A549 (cell line): ENCODE results near the gene FMNL3.

Source experiments
- CBX2 ChIP-seq: fragments of 200-600 bp; sonication (generic); IDR thresholded peaks from 2 replicates; pipeline ENCODE4 v1.6.1; 2016; ENCODE audit warnings: low read depth, mild to moderate bottlenecking, borderline replicate concordance
- CHD2 ChIP-seq: fragments of 150-350 bp; IDR thresholded peaks from 2 replicates; pipeline ENCODE4 v1.6.1; 2014; ENCODE audit warnings: low read length; ENCODE audit not compliant: partially characterized antibody
- EP300 ChIP-seq, 2 experiments: fragments of >200 bp; sonication (Bioruptor Twin); formaldehyde crosslinking; IDR thresholded peaks; 2 replicates in 1 of 2; 3 replicates in 1 of 2; pipeline ENCODE4 v1.6.1; 2016 to 2017
- HDAC2 ChIP-seq: fragments of 200-600 bp; sonication (generic); IDR thresholded peaks from 2 replicates; pipeline ENCODE4 v1.6.1; 2016
- KDM1A ChIP-seq: fragments of 200-600 bp; sonication (generic); IDR thresholded peaks from 2 replicates; pipeline ENCODE4 v1.6.1; 2016; ENCODE audit warnings: low read depth, mild to moderate bottlenecking
- MAFK ChIP-seq: fragments of 450-650 bp; IDR thresholded peaks from 2 replicates; pipeline ENCODE4 v1.6.1; 2014; ENCODE audit not compliant: partially characterized antibody
- POLR2A ChIP-seq: IDR thresholded peaks from 2 replicates; pipeline ENCODE4 v1.6.1; 2012; ENCODE audit warnings: mild to moderate bottlenecking, low read length
- SMC3 ChIP-seq: fragments of >200 bp; sonication (Bioruptor Twin); formaldehyde crosslinking; IDR thresholded peaks from 3 replicates; pipeline ENCODE4 v1.6.1; 2018; ENCODE audit warnings: inconsistent platforms
- SREBF2 ChIP-seq: fragments of 450-650 bp; IDR thresholded peaks from 2 replicates; pipeline ENCODE4 v1.6.1; 2014; ENCODE audit warnings: mild to moderate bottlenecking, moderate library complexity
- ZNF302 ChIP-seq: fragments of 250-450 bp; sonication (Bioruptor Pico); IDR thresholded peaks from 2 replicates; pipeline ENCODE4 v1.9.0; 2021; ENCODE audit warnings: inconsistent platforms, mild to moderate bottlenecking, moderate library complexity
- TF ChIP-seq, protein P1 (sequence below): fragments of >200 bp; sonication (Bioruptor Twin); formaldehyde crosslinking; IDR thresholded peaks from 3 replicates; pipeline ENCODE4 v1.5.1; 2016
- TF ChIP-seq, protein P2 (sequence below): fragments of 200-600 bp; sonication (generic); IDR thresholded peaks from 2 replicates; pipeline ENCODE4 v1.6.1; 2016; ENCODE audit warnings: antibody characterized with exemption, mild to moderate bottlenecking, moderate library complexity
- TF ChIP-seq, protein P3 (sequence below): fragments of 250-450 bp; sonication (Bioruptor Pico); IDR thresholded peaks from 2 replicates; pipeline ENCODE4 v1.5.0; 2020; ENCODE audit warnings: low read depth, mild to moderate bottlenecking, moderate library complexity
- TF ChIP-seq, protein P4 (sequence below): IDR thresholded peaks from 2 replicates; pipeline ENCODE4 v1.6.1; 2012

DNA sequence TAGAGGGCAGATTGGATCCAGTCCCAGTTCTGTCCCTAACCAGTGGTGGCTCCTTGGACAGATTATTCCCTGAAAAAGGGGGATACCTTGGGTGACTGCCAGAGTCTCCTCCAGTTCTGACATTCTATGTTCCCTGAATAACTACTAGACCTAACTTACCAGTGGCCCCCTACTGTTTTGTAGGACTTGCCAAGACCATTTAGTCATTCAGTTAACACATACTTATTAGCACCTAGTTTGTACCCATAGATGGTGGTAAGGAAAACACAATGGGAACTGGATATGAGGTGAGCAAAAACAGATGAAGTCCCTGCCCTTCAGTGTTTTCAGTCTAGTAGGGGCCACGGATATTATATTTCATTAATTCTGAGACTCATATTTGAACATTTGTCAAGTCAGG is 80.4 kb downstream of the FMNL3 start:
- no peak for TF ChIP-seq POLR2A
- TF ChIP-seq, protein P1, sequence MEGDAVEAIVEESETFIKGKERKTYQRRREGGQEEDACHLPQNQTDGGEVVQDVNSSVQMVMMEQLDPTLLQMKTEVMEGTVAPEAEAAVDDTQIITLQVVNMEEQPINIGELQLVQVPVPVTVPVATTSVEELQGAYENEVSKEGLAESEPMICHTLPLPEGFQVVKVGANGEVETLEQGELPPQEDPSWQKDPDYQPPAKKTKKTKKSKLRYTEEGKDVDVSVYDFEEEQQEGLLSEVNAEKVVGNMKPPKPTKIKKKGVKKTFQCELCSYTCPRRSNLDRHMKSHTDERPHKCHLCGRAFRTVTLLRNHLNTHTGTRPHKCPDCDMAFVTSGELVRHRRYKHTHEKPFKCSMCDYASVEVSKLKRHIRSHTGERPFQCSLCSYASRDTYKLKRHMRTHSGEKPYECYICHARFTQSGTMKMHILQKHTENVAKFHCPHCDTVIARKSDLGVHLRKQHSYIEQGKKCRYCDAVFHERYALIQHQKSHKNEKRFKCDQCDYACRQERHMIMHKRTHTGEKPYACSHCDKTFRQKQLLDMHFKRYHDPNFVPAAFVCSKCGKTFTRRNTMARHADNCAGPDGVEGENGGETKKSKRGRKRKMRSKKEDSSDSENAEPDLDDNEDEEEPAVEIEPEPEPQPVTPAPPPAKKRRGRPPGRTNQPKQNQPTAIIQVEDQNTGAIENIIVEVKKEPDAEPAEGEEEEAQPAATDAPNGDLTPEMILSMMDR: no peak
- no peak for TF ChIP-seq ZNF302
- TF ChIP-seq MAFK: no peak
- TF ChIP-seq EP300 (IDR thresholded peaks at IDR 0.05): no peak
- TF ChIP-seq, protein P2, sequence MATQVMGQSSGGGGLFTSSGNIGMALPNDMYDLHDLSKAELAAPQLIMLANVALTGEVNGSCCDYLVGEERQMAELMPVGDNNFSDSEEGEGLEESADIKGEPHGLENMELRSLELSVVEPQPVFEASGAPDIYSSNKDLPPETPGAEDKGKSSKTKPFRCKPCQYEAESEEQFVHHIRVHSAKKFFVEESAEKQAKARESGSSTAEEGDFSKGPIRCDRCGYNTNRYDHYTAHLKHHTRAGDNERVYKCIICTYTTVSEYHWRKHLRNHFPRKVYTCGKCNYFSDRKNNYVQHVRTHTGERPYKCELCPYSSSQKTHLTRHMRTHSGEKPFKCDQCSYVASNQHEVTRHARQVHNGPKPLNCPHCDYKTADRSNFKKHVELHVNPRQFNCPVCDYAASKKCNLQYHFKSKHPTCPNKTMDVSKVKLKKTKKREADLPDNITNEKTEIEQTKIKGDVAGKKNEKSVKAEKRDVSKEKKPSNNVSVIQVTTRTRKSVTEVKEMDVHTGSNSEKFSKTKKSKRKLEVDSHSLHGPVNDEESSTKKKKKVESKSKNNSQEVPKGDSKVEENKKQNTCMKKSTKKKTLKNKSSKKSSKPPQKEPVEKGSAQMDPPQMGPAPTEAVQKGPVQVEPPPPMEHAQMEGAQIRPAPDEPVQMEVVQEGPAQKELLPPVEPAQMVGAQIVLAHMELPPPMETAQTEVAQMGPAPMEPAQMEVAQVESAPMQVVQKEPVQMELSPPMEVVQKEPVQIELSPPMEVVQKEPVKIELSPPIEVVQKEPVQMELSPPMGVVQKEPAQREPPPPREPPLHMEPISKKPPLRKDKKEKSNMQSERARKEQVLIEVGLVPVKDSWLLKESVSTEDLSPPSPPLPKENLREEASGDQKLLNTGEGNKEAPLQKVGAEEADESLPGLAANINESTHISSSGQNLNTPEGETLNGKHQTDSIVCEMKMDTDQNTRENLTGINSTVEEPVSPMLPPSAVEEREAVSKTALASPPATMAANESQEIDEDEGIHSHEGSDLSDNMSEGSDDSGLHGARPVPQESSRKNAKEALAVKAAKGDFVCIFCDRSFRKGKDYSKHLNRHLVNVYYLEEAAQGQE: no peak
- no peak for TF ChIP-seq CHD2
- TF ChIP-seq, protein P3, sequence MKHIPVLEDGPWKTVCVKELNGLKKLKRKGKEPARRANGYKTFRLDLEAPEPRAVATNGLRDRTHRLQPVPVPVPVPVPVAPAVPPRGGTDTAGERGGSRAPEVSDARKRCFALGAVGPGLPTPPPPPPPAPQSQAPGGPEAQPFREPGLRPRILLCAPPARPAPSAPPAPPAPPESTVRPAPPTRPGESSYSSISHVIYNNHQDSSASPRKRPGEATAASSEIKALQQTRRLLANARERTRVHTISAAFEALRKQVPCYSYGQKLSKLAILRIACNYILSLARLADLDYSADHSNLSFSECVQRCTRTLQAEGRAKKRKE (CRISPR knock-in tag): no peak
- no peak for TF ChIP-seq SMC3
- TF ChIP-seq, protein P4, sequence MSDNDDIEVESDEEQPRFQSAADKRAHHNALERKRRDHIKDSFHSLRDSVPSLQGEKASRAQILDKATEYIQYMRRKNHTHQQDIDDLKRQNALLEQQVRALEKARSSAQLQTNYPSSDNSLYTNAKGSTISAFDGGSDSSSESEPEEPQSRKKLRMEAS: no peak
- no peak for TF ChIP-seq HDAC2
- TF ChIP-seq SREBF2: no peak
- no peak for TF ChIP-seq KDM1A
- TF ChIP-seq CBX2: no peak
